Measurements from ENCODE around the gene ADGRB3.

Gene ADGRB3

DNA sequence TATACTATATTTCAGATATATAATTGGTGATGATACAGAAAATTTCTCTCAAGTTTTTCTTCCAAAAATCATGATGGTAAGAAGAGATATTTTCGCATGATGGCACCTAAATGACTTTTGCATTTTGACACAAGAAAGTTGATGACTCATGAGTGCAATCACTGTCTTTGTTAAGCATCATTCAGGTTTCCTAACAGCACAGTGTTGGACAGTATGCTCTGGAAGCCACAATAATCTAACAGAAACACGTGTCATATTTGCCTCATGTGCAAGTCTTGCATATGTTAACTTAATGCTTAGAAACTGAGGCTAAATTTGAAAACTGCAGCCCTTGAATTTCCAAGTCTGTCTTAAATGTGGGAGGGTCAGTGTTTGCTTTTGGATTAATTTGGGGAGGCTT is 628.2 kb downstream of the ADGRB3 start:
- DNase-seq (ENCODE audit: low spot score): no peak
- in situ Hi-C loops (cut with MboI; ENCODE audit: low sequenced_read_pairs, unreplicated experiment): no loop called here
- TF ChIP-seq, protein P1, sequence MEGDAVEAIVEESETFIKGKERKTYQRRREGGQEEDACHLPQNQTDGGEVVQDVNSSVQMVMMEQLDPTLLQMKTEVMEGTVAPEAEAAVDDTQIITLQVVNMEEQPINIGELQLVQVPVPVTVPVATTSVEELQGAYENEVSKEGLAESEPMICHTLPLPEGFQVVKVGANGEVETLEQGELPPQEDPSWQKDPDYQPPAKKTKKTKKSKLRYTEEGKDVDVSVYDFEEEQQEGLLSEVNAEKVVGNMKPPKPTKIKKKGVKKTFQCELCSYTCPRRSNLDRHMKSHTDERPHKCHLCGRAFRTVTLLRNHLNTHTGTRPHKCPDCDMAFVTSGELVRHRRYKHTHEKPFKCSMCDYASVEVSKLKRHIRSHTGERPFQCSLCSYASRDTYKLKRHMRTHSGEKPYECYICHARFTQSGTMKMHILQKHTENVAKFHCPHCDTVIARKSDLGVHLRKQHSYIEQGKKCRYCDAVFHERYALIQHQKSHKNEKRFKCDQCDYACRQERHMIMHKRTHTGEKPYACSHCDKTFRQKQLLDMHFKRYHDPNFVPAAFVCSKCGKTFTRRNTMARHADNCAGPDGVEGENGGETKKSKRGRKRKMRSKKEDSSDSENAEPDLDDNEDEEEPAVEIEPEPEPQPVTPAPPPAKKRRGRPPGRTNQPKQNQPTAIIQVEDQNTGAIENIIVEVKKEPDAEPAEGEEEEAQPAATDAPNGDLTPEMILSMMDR (IDR thresholded peaks at IDR 0.05; ENCODE audit: borderline replicate concordance, control extremely low read depth, extremely low read depth, insufficient read depth, missing control alignments): no peak

DNA sequence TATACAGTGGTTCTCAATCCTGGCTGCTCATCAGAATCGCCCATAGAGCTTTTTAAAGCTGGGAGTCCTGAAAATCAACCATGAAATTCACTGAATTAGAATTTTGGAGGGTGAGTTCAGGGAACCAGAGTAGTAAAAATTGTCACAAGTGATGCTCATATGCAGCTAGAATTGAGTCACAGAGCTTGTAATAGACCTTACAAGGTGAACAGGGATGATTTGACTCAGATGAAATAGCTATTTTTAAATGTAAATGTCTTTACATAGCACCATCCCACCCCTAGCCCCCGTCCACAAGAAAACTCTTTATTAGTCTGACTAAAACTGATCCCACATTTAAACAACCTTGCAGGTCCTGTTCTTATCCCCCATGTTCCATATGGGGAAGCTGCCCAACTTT is 630.0 kb downstream of the ADGRB3 start:
- DNase-seq (ENCODE audit: low spot score): no peak
- in situ Hi-C loops (cut with MboI; ENCODE audit: low sequenced_read_pairs, unreplicated experiment): no loop called here
- TF ChIP-seq, protein P1 (IDR thresholded peaks at IDR 0.05; ENCODE audit: borderline replicate concordance, control extremely low read depth, extremely low read depth, insufficient read depth, missing control alignments): no peak

DNA sequence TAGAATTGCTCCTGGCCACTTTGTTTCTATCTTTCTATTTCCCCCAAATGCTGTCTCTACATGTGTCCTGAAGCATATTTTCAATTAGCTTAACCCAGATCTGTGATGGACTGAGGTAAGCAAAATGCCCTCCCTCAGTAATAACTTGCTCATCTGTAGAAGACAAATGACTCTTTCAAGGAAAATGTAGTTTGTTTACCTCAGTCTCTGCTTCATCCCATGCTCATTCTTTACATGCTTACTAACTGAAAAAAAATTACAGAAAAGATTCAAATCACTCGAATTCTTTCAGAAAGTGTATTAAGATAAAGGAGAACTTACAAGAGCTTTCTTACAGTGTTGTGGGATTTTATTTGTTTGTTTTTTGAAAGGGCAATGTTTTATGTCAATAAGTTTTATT is 630.6 kb downstream of the ADGRB3 start:
- TF ChIP-seq, protein P1 (IDR thresholded peaks at IDR 0.05; ENCODE audit: borderline replicate concordance, control extremely low read depth, extremely low read depth, insufficient read depth, missing control alignments): no peak
- no peak for DNase-seq (ENCODE audit: low spot score)
- in situ Hi-C loops (cut with MboI; ENCODE audit: low sequenced_read_pairs, unreplicated experiment): no loop called here

DNA sequence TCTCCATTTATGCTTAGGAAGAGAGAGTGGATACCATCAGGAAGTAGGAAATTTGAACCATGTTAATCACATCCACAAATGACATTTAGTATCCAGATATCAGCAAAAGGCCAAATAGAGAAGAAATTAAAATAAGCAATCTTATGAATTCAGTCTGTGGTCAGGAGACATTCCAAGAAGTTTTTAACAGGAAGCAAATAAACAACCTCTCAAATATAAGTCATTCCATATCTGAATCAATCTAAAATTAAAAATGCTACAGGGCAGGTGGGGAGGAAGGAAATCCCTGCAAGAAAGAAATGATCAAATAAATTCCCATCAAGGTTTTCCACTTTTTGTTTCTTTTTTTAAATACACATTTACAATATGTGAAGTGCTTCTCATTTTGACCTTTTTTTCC is 641.1 kb downstream of the ADGRB3 start:
- in situ Hi-C loops (cut with MboI; ENCODE audit: low sequenced_read_pairs, unreplicated experiment): no loop called here
- TF ChIP-seq, protein P1 (IDR thresholded peaks at IDR 0.05; ENCODE audit: borderline replicate concordance, control extremely low read depth, extremely low read depth, insufficient read depth, missing control alignments): no peak
- DNase-seq (ENCODE audit: low spot score): no peak

DNA sequence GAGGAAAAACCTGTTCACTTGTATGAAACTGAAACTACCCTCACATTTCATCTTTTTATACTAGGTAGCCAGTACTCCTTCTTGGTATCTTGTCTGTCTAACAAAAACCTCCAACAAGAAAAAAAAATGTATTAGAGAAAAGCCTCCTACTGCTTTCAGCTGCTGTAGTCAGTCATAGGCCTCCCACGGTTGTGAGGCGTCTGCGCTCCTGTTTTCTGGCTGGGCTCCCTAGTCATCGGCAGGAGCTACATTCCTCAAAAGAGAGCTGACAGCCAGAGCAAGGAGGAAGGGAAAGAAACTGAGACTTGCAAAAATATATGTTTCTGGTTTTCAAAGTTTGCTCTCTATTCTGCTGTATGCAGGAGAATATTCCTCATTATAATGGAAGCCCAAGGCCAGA is 644.7 kb downstream of the ADGRB3 start:
- TF ChIP-seq, protein P1 (IDR thresholded peaks at IDR 0.05; ENCODE audit: borderline replicate concordance, control extremely low read depth, extremely low read depth, insufficient read depth, missing control alignments): no peak
- no peak for DNase-seq (ENCODE audit: low spot score)
- in situ Hi-C loops (cut with MboI; ENCODE audit: low sequenced_read_pairs, unreplicated experiment): no loop called here

DNA sequence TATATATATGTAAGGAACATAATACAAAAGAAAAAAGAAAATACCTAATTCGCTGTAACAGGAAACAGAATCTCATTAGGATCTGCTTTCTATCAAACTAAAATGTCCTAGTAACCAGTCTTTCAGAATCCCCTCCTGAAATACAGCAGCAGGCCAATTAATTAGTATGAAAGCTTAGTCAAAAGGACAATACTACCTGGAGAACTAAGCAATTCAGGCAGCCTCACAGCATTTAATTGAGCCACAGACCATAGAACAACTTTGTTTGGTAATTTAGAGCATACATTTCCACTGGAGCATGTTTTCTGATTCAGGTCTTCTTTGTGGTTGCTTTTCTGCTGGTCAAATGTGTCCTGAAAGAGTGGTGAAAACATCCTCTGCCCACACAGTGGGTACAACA is 645.8 kb downstream of the ADGRB3 start:
- in situ Hi-C loops (cut with MboI; ENCODE audit: low sequenced_read_pairs, unreplicated experiment): no loop called here
- DNase-seq (ENCODE audit: low spot score): no peak
- TF ChIP-seq, protein P1 (IDR thresholded peaks at IDR 0.05; ENCODE audit: borderline replicate concordance, control extremely low read depth, extremely low read depth, insufficient read depth, missing control alignments): no peak

Data from GM13976 (cell line).